MM.1S (cell line): ENCODE data around the gene HJURP.

Experiments used
- EZH2 ChIP-seq: fragments of 300-600 bp; sonication (generic); optimal IDR thresholded peaks from 2 replicates; pipeline ENCODE3; 2017; ENCODE audit warnings: low read depth, mild to moderate bottlenecking, antibody characterized with exemption, low read length, mixed read lengths
- EZH2phosphoT487 ChIP-seq: fragments of 300-600 bp; sonication (generic); IDR thresholded peaks from 2 replicates; pipeline ENCODE4 v1.6.1; 2018; ENCODE audit warnings: antibody characterized with exemption, low read length
- TF ChIP-seq, protein P1 (sequence below): fragments of 300-600 bp; sonication (generic); IDR thresholded peaks from 2 replicates; pipeline ENCODE4 v1.5.1; 2016; ENCODE audit warnings: antibody characterized with exemption, low read length, mixed read lengths

DNA sequence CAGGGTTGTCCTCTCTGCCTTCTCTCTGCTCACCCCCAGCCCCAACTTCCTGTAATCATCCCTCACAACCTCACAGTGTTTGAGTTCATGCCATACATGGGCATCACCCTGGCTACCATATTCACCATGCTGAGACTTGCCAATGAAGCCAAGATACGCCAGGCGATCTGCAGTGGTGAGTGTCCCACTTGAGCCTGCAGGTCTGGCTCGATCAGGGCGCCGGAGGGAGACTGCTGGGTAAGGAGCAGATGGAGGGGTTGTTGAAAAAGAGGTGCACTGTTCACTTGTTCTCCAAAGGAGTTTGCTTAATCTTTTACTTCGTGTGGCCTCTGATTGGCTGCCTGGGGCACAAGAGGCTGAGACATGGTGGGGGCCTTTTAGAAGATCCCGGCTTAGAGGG, 61.6 kb downstream of the HJURP start:
- TF ChIP-seq, protein P1, sequence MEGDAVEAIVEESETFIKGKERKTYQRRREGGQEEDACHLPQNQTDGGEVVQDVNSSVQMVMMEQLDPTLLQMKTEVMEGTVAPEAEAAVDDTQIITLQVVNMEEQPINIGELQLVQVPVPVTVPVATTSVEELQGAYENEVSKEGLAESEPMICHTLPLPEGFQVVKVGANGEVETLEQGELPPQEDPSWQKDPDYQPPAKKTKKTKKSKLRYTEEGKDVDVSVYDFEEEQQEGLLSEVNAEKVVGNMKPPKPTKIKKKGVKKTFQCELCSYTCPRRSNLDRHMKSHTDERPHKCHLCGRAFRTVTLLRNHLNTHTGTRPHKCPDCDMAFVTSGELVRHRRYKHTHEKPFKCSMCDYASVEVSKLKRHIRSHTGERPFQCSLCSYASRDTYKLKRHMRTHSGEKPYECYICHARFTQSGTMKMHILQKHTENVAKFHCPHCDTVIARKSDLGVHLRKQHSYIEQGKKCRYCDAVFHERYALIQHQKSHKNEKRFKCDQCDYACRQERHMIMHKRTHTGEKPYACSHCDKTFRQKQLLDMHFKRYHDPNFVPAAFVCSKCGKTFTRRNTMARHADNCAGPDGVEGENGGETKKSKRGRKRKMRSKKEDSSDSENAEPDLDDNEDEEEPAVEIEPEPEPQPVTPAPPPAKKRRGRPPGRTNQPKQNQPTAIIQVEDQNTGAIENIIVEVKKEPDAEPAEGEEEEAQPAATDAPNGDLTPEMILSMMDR = no peak
- TF ChIP-seq EZH2 = no peak
- TF ChIP-seq EZH2phosphoT487 = no peak
